ENCODE measurements around the gene FARP1.

FARP1 gene

GRCh38 chr13:98142380-98143156, at the start of gene FARP1:
Gene FARP1, plus strand, starts transcription at chr13:98143094. Its CDS starts 70,149 bp downstream, at chr13:98213243.
- TF ChIP-seq CTCF (IDR thresholded peaks at IDR 0.05; ENCODE audit: low read depth, low read length, missing control alignments), result no peak
- peak within 1 kb of the TSS; percentile 70 for H3K4me3 ChIP-seq (ENCODE audit: low read depth, low read length)
- in situ Hi-C loops (cut with HindIII; ENCODE audit: low sequenced_read_pairs), result loop anchor here (25.0 kb wide), 1 partner anchor 520 kb away; no protein-coding TSS in a partner anchor
- DNase-seq (ENCODE audit: low read depth), result no peak

- TF ChIP-seq CTCF (IDR thresholded peaks at IDR 0.05; ENCODE audit: low read depth, low read length, missing control alignments), result no peak
- H3K4me3 ChIP-seq (ENCODE audit: low read depth, low read length), result no peak overlapping the region
- in situ Hi-C loops (cut with HindIII; ENCODE audit: low sequenced_read_pairs), result loop anchor here (5.0 kb wide), 1 partner anchor 43 kb away; no protein-coding TSS in a partner anchor
- DNase-seq (ENCODE audit: low read depth), result no peak
These were observed 48.1 kb upstream of the FARP1 start for GRCh38 chr13:98094678-98095266.

GRCh38 chr13:98096059-98096458, 46.8 kb upstream of the FARP1 start:
- no peak overlapping the region for H3K4me3 ChIP-seq (ENCODE audit: low read depth, low read length)
- DNase-seq (ENCODE audit: low read depth), result no peak
- TF ChIP-seq CTCF (IDR thresholded peaks at IDR 0.05; ENCODE audit: low read depth, low read length, missing control alignments), result no peak
- in situ Hi-C loops (cut with HindIII; ENCODE audit: low sequenced_read_pairs), result loop anchor here (5.0 kb wide), 1 partner anchor 41 kb away; no protein-coding TSS in a partner anchor

- no peak overlapping the region for H3K4me3 ChIP-seq (ENCODE audit: low read depth, low read length)
- in situ Hi-C loops (cut with HindIII; ENCODE audit: low sequenced_read_pairs), result loop anchor here (5.0 kb wide), 1 partner anchor 40 kb away; no protein-coding TSS in a partner anchor
- no peak for DNase-seq (ENCODE audit: low read depth)
- TF ChIP-seq CTCF (IDR thresholded peaks at IDR 0.05; ENCODE audit: low read depth, low read length, missing control alignments), result no peak
These were observed 45.1 kb upstream of the FARP1 start for GRCh38 chr13:98097749-98098148.

GRCh38 chr13:98098516-98098915, 44.4 kb upstream of the FARP1 start:
- in situ Hi-C loops (cut with HindIII; ENCODE audit: low sequenced_read_pairs), result loop anchor here (5.0 kb wide), 1 partner anchor 39 kb away; no protein-coding TSS in a partner anchor
- no peak overlapping the region for H3K4me3 ChIP-seq (ENCODE audit: low read depth, low read length)
- DNase-seq (ENCODE audit: low read depth), result no peak
- no peak for TF ChIP-seq CTCF (IDR thresholded peaks at IDR 0.05; ENCODE audit: low read depth, low read length, missing control alignments)

- no peak for TF ChIP-seq CTCF (IDR thresholded peaks at IDR 0.05; ENCODE audit: low read depth, low read length, missing control alignments)
- DNase-seq (ENCODE audit: low read depth), result no peak
- in situ Hi-C loops (cut with HindIII; ENCODE audit: low sequenced_read_pairs), result loop anchor here (5.0 kb wide), 1 partner anchor 38 kb away; no protein-coding TSS in a partner anchor
- H3K4me3 ChIP-seq (ENCODE audit: low read depth, low read length), result no peak overlapping the region
These were observed 43.3 kb upstream of the FARP1 start for GRCh38 chr13:98099627-98100026.
